ENCODE measurements around the gene GBA3. TPM values are rescaled to one million over a fixed set of nuclear protein-coding genes. Genes with fewer than 3 reads are reported as not detected.
A peak's percentile ranks its signal among the peaks of the same experiment; 100 is the strongest.

Gene GBA3
- total RNA-seq, 5 donors from 2014 or later (not counting 1 experiment from before 2014, with no cell fraction given) = 0.12 TPM; not detected in 4

- DNase-seq (peak in 3 of 35 experiments; percentile 1 to 13 (median 2)), ATAC-seq (replicated peaks in 1 of 4) (peak; percentile 59 to 79 (median 66))
- H3K27me3 Mint-ChIP-seq = no peaks in the 10 kb centered on the region
- peak overlapping the region; percentile 22 to 53 (median 25) for H3K4me3 Mint-ChIP-seq
- H3K4me3 ChIP-seq (ENCODE audit: control insufficient read depth in 1 of 2, extremely low read depth in 1 of 2, low read length in 1 of 2) = no peak overlapping the region
- no peaks in the 10 kb centered on the region for H3K36me3 ChIP-seq (ENCODE audit: control insufficient read depth in 2 of 2, extremely low read depth in 1 of 2, insufficient read depth in 1 of 2, low read length in 1 of 2)
- peaks cover 60 to 85% (median 68%) of the 10 kb centered on the region in 3 donors for H3K4me1 Mint-ChIP-seq
- H3K9me3 Mint-ChIP-seq = peaks cover 0 to 4% (median 3%) of the 10 kb centered on the region in 3 donors
- H3K27me3 ChIP-seq (replicated peaks in 1 of 2; ENCODE audit: control insufficient read depth in 2 of 2, extremely low read depth in 1 of 2, insufficient read depth in 2 of 2, low read length in 1 of 2) = no peaks in the 10 kb centered on the region
- no peaks in the 10 kb centered on the region for H3K36me3 Mint-ChIP-seq
- WGBS (ENCODE audit: insufficient coverage) = 13% methylated on average over 2 of the region's 4 CpGs
- peaks cover 3 to 73% of the 10 kb centered on the region in 2 experiments for H3K4me1 ChIP-seq (ENCODE audit: control insufficient read depth in 1 of 2, extremely low read depth in 1 of 2, insufficient read depth in 2 of 2, low read length in 2 of 2)
- ChIA-PET POLR2A (no interaction called here), CTCF (interaction anchor here in 1 of 2 donors (1.2 kb wide), 1 partner anchor 21 kb away, joined by 3 read pairs; no protein-coding TSS in a partner anchor)
- no peaks in the 10 kb centered on the region for H3K9me3 ChIP-seq
- H3K27ac ChIP-seq (ENCODE audit: low read length) = peak overlapping the region; percentile 10
- H3K27ac Mint-ChIP-seq = peak overlapping the region; percentile 82 to 91
Measured at GRCh38 chr4:22672944-22673343, 19.8 kb upstream of the GBA3 start.

GRCh38 chr4:22674700-22675099 lies 18.0 kb upstream of the GBA3 start:
- WGBS (ENCODE audit: insufficient coverage) = 100% methylated on average over 1 of the region's 1 CpG
- H3K9me3 Mint-ChIP-seq = peaks cover 0 to 4% (median 3%) of the 10 kb centered on the region in 3 donors
- ChIA-PET POLR2A (interaction anchor here in 1 of 2 donors (0.6 kb wide), 1 partner anchor 231 kb away, joined by 3 read pairs; no protein-coding TSS in a partner anchor), CTCF (no interaction called here)
- ATAC-seq (replicated peaks in 1 of 4) (no peak), DNase-seq (no peak)
- peak overlapping the region in 1 of 2 donors; percentile 62 for H3K27ac Mint-ChIP-seq
- H3K4me1 Mint-ChIP-seq = peaks cover 56 to 80% (median 56%) of the 10 kb centered on the region in 3 donors
- no peaks in the 10 kb centered on the region for H3K27me3 ChIP-seq (replicated peaks in 1 of 2; ENCODE audit: control insufficient read depth in 2 of 2, extremely low read depth in 1 of 2, insufficient read depth in 2 of 2, low read length in 1 of 2)
- peak overlapping the region in 1 of 3 donors; percentile 67 for H3K4me3 Mint-ChIP-seq
- H3K4me3 ChIP-seq (ENCODE audit: control insufficient read depth in 1 of 2, extremely low read depth in 1 of 2, low read length in 1 of 2) = no peak overlapping the region
- no peaks in the 10 kb centered on the region for H3K36me3 Mint-ChIP-seq
- H3K9me3 ChIP-seq = no peaks in the 10 kb centered on the region
- H3K27ac ChIP-seq (ENCODE audit: low read length) = no peak overlapping the region
- H3K27me3 Mint-ChIP-seq = no peaks in the 10 kb centered on the region
- no peaks in the 10 kb centered on the region for H3K36me3 ChIP-seq (ENCODE audit: control insufficient read depth in 2 of 2, extremely low read depth in 1 of 2, insufficient read depth in 1 of 2, low read length in 1 of 2)
- peaks cover 3 to 61% of the 10 kb centered on the region in 2 experiments for H3K4me1 ChIP-seq (ENCODE audit: control insufficient read depth in 1 of 2, extremely low read depth in 1 of 2, insufficient read depth in 2 of 2, low read length in 2 of 2)

GRCh38 chr4:22676063-22676462 lies 16.7 kb upstream of the GBA3 start:
- peaks cover 51 to 79% (median 58%) of the 10 kb centered on the region in 3 donors for H3K4me1 Mint-ChIP-seq
- no peak for ATAC-seq (replicated peaks in 1 of 4)

GRCh38 chr4:22677780-22678179 lies 15.0 kb upstream of the GBA3 start:
- ChIA-PET POLR2A (no interaction called here), CTCF (interaction anchor here in 1 of 2 donors (1.1 kb wide), 1 partner anchor 13 kb away, joined by 4 read pairs; no protein-coding TSS in a partner anchor)
- no peaks in the 10 kb centered on the region for H3K36me3 ChIP-seq (ENCODE audit: control insufficient read depth in 2 of 2, extremely low read depth in 1 of 2, insufficient read depth in 1 of 2, low read length in 1 of 2)
- H3K9me3 ChIP-seq = no peaks in the 10 kb centered on the region
- no peak overlapping the region for H3K27ac ChIP-seq (ENCODE audit: low read length)
- no peaks in the 10 kb centered on the region for H3K27me3 Mint-ChIP-seq
- peaks cover 3 to 47% of the 10 kb centered on the region in 2 experiments for H3K4me1 ChIP-seq (ENCODE audit: control insufficient read depth in 1 of 2, extremely low read depth in 1 of 2, insufficient read depth in 2 of 2, low read length in 2 of 2)
- ATAC-seq (replicated peaks in 1 of 4) = no peak
- peaks cover 0 to 3% (median 0%) of the 10 kb centered on the region in 3 donors for H3K9me3 Mint-ChIP-seq
- H3K4me3 Mint-ChIP-seq = no peak overlapping the region
- no CpG with 5 or more reads among the region's 1 CpG for WGBS (ENCODE audit: insufficient coverage)
- no peak for DNase-seq
- no peak overlapping the region for H3K4me3 ChIP-seq (ENCODE audit: control insufficient read depth in 1 of 2, extremely low read depth in 1 of 2, low read length in 1 of 2)
- H3K36me3 Mint-ChIP-seq = no peaks in the 10 kb centered on the region
- no peak overlapping the region for H3K27ac Mint-ChIP-seq
- peaks cover 42 to 69% (median 48%) of the 10 kb centered on the region in 3 donors for H3K4me1 Mint-ChIP-seq
- H3K27me3 ChIP-seq (replicated peaks in 1 of 2; ENCODE audit: control insufficient read depth in 2 of 2, extremely low read depth in 1 of 2, insufficient read depth in 2 of 2, low read length in 1 of 2) = no peaks in the 10 kb centered on the region

More at GRCh38 chr4:22676063-22676462, 16.7 kb upstream of the GBA3 start:
- Histone ChIP-seq H3K36me3 (ENCODE audit: control insufficient read depth in 2 of 2, extremely low read depth in 1 of 2, insufficient read depth in 1 of 2, low read length in 1 of 2) (no peaks in the 10 kb centered on the region), H3K9me3 (no peaks in the 10 kb centered on the region), H3K4me3 (ENCODE audit: control insufficient read depth in 1 of 2, extremely low read depth in 1 of 2, low read length in 1 of 2) (no peak overlapping the region), H3K4me1 (ENCODE audit: control insufficient read depth in 1 of 2, extremely low read depth in 1 of 2, insufficient read depth in 2 of 2, low read length in 2 of 2) (peaks cover 3 to 61% of the 10 kb centered on the region in 2 experiments), H3K27me3 (replicated peaks in 1 of 2; ENCODE audit: control insufficient read depth in 2 of 2, extremely low read depth in 1 of 2, insufficient read depth in 2 of 2, low read length in 1 of 2) (no peaks in the 10 kb centered on the region), H3K27ac (ENCODE audit: low read length) (no peak overlapping the region)
- no peak for DNase-seq
- H3K4me3 Mint-ChIP-seq = peak overlapping the region in 1 of 3 donors; percentile 67
- H3K9me3 Mint-ChIP-seq = peaks cover 0 to 3% (median 0%) of the 10 kb centered on the region in 3 donors
- no peaks in the 10 kb centered on the region for H3K27me3 Mint-ChIP-seq
- CTCF ChIA-PET = interaction anchor here (0.6 to 1.4 kb wide), 2 partner anchors 15 to 75 kb away, joined by 3 to 7 read pairs; no protein-coding TSS in a partner anchor
- WGBS (ENCODE audit: insufficient coverage) = no CpG with 5 or more reads among the region's 1 CpG
- no peaks in the 10 kb centered on the region for H3K36me3 Mint-ChIP-seq
- POLR2A ChIA-PET = no interaction called here
- H3K27ac Mint-ChIP-seq = peak overlapping the region; percentile 6 to 8

GRCh38 chr4:22678940-22679854 lies 13.5 kb upstream of the GBA3 start:
- Histone ChIP-seq H3K4me3 (ENCODE audit: control insufficient read depth in 1 of 2, extremely low read depth in 1 of 2, low read length in 1 of 2) (no peak overlapping the region), H3K4me1 (ENCODE audit: control insufficient read depth in 1 of 2, extremely low read depth in 1 of 2, insufficient read depth in 2 of 2, low read length in 2 of 2) (peaks cover 0 to 34% of the 10 kb centered on the region in 2 experiments), H3K36me3 (ENCODE audit: control insufficient read depth in 2 of 2, extremely low read depth in 1 of 2, insufficient read depth in 1 of 2, low read length in 1 of 2) (no peaks in the 10 kb centered on the region), H3K27me3 (replicated peaks in 1 of 2; ENCODE audit: control insufficient read depth in 2 of 2, extremely low read depth in 1 of 2, insufficient read depth in 2 of 2, low read length in 1 of 2) (no peaks in the 10 kb centered on the region), H3K27ac (ENCODE audit: low read length) (no peak overlapping the region), H3K9me3 (no peaks in the 10 kb centered on the region)
- H3K4me1 Mint-ChIP-seq = peaks cover 33 to 59% (median 39%) of the 10 kb centered on the region in 3 donors
- POLR2A ChIA-PET = no interaction called here
- no peaks in the 10 kb centered on the region for H3K27me3 Mint-ChIP-seq
- WGBS (ENCODE audit: insufficient coverage) = 86% methylated on average over 1 of the region's 3 CpGs
- no peaks in the 10 kb centered on the region for H3K36me3 Mint-ChIP-seq
- no peak for DNase-seq
- ATAC-seq (replicated peaks in 1 of 4) = no peak
- H3K27ac Mint-ChIP-seq = no peak overlapping the region
- CTCF ChIA-PET = no interaction called here
- H3K4me3 Mint-ChIP-seq = no peak overlapping the region
- peaks cover 0 to 3% (median 0%) of the 10 kb centered on the region in 3 donors for H3K9me3 Mint-ChIP-seq

GRCh38 chr4:22680065-22680642 lies 12.6 kb upstream of the GBA3 start:
- H3K27ac ChIP-seq (ENCODE audit: low read length) = no peak overlapping the region
- no peaks in the 10 kb centered on the region for H3K9me3 ChIP-seq
- ChIA-PET POLR2A (no interaction called here), CTCF (no interaction called here)
- Mint-ChIP-seq H3K36me3 (no peaks in the 10 kb centered on the region), H3K4me3 (peak overlapping the region in 1 of 3 donors; percentile 13), H3K9me3 (peaks cover 0 to 3% (median 0%) of the 10 kb centered on the region in 3 donors), H3K4me1 (peaks cover 27 to 50% (median 31%) of the 10 kb centered on the region in 3 donors), H3K27ac (peak overlapping the region in 1 of 2 donors; percentile 49), H3K27me3 (no peaks in the 10 kb centered on the region)
- H3K27me3 ChIP-seq (replicated peaks in 1 of 2; ENCODE audit: control insufficient read depth in 2 of 2, extremely low read depth in 1 of 2, insufficient read depth in 2 of 2, low read length in 1 of 2) = no peaks in the 10 kb centered on the region
- DNase-seq (no peak), ATAC-seq (replicated peaks in 1 of 4) (no peak)
- H3K4me1 ChIP-seq (ENCODE audit: control insufficient read depth in 1 of 2, extremely low read depth in 1 of 2, insufficient read depth in 2 of 2, low read length in 2 of 2) = peaks cover 0 to 30% of the 10 kb centered on the region in 2 experiments
- 60% methylated on average over 1 of the region's 4 CpGs for WGBS (ENCODE audit: insufficient coverage)
- H3K36me3 ChIP-seq (ENCODE audit: control insufficient read depth in 2 of 2, extremely low read depth in 1 of 2, insufficient read depth in 1 of 2, low read length in 1 of 2) = no peaks in the 10 kb centered on the region
- H3K4me3 ChIP-seq (ENCODE audit: control insufficient read depth in 1 of 2, extremely low read depth in 1 of 2, low read length in 1 of 2) = no peak overlapping the region

Measured in T-cell (primary cell).